Stimulated activated naive CD8-positive, alpha-beta T cell treated with anti-CD3 and anti-CD28 coated beads, Interleukin-15, Interleukin-2, amounts not matched to agents 100 ng/mL and 50 ng/mL, for 24 hours (primary cell): ENCODE measurements around the gene SULT1C4.

Experiments used
- H3K27ac Mint-ChIP-seq: one replicate; pipeline ENCODE4 v1.8.0; 2021; ENCODE audit warnings: mild to moderate bottlenecking, mixed read lengths
- H3K27me3 Mint-ChIP-seq: one replicate; pipeline ENCODE4 v1.8.0; 2021; ENCODE audit warnings: mixed read lengths
- H3K36me3 Mint-ChIP-seq: one replicate; pipeline ENCODE4 v1.8.0; 2021; ENCODE audit warnings: low read depth, mixed read lengths
- H3K4me1 Mint-ChIP-seq: one replicate; pipeline ENCODE4 v1.8.0; 2021; ENCODE audit warnings: low read depth, mixed read lengths
- H3K4me3 Mint-ChIP-seq: one replicate; pipeline ENCODE4 v1.8.0; 2021; ENCODE audit warnings: mild to moderate bottlenecking, mixed read lengths
- H3K9me3 Mint-ChIP-seq: one replicate; pipeline ENCODE4 v1.8.0; 2021; ENCODE audit warnings: mixed read lengths

Gene SULT1C4

DNA sequence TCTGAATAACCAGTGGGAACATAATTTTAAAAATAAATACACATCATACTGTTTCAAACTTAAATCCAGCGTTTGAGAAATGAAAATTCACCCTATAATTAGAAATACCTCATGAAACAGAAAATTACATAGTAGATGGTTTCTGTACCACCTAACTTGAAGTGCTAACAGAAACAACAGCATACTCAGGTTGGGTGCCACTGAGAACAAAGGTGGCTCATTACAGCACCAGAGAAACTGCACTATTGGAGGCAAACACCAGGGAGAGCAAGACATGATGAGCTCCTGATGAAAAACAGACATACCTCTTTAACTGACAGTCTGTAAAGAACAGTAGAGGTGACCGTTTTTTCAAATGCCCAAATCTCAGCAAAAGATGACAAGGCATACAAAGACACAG is 12.6 kb downstream of the SULT1C4 start:
- peaks cover 10% of the 10 kb centered on the region for H3K27me3 Mint-ChIP-seq
- H3K4me3 Mint-ChIP-seq, result no peak overlapping the region
- peaks cover 3% of the 10 kb centered on the region for H3K36me3 Mint-ChIP-seq
- H3K4me1 Mint-ChIP-seq, result no peaks in the 10 kb centered on the region
- peaks cover 17% of the 10 kb centered on the region for H3K9me3 Mint-ChIP-seq
- H3K27ac Mint-ChIP-seq, result no peak overlapping the region

DNA sequence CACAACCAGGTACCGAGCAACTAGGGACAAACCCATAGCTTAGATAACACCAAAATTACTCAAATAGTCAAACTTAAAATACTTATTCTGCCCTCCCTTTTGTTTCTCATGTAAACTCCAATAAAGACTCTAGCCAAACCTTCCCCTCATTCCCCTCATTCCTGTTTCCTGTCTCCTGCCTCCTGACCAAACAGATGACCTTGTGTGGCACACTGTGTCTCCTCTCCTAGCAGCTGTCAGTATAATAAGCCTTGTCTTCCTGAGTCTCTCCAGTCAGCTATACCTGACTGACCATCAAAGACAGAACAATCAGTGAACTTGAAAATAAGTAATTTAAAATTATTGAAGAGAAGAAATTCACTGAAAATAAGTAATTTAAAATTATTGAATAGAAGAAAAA is 14.3 kb downstream of the SULT1C4 start:
- H3K27ac Mint-ChIP-seq, result no peak overlapping the region
- H3K4me3 Mint-ChIP-seq, result no peak overlapping the region
- no peaks in the 10 kb centered on the region for H3K4me1 Mint-ChIP-seq
- peaks cover 10% of the 10 kb centered on the region for H3K27me3 Mint-ChIP-seq
- peaks cover 17% of the 10 kb centered on the region for H3K9me3 Mint-ChIP-seq
- H3K36me3 Mint-ChIP-seq, result peaks cover 3% of the 10 kb centered on the region

DNA sequence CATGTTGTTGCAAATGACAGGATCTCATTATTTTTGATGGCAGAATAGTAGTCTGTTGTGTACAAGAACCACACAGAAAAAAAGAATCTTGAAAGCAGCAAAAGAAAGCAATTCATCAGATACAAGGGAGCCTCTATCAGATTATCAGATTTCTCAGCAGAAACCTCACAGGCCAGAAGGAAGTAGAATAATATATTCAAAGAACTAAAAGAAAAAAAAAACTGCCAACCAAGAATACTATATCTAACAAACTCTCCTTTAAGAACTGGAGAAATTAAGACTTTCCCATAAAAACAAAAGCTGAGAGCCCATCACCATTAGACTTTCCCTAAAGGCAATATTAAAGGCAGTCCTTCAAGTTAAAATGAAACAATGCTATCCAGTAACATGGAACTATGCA is 15.4 kb downstream of the SULT1C4 start:
- Mint-ChIP-seq H3K4me1 (no peaks in the 10 kb centered on the region), H3K36me3 (peaks cover 3% of the 10 kb centered on the region), H3K9me3 (peaks cover 21% of the 10 kb centered on the region), H3K27me3 (peaks cover 10% of the 10 kb centered on the region), H3K27ac (no peak overlapping the region), H3K4me3 (no peak overlapping the region)

DNA sequence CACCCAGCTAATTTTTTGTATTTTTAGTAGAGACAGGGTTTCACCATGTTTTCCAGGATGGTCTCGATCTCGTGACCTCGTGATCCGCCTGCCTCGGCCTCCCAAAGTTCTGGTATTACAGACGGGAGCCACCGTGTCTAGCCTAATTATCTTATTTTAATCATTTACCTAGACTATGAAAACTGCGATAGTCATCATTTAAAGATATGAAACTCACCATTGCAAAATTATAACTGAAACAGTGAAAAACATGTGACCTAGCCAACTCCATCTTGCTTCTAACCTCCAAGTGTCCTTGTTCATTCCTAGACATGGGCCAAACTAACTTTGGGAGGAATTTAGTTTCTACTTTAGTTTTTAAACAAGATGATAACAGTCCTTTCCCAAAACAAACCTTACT is 17.4 kb downstream of the SULT1C4 start:
- no peak overlapping the region for H3K27ac Mint-ChIP-seq
- no peak overlapping the region for H3K4me3 Mint-ChIP-seq
- no peaks in the 10 kb centered on the region for H3K4me1 Mint-ChIP-seq
- peaks cover 3% of the 10 kb centered on the region for H3K36me3 Mint-ChIP-seq
- H3K27me3 Mint-ChIP-seq, result peaks cover 4% of the 10 kb centered on the region
- peaks cover 30% of the 10 kb centered on the region for H3K9me3 Mint-ChIP-seq

DNA sequence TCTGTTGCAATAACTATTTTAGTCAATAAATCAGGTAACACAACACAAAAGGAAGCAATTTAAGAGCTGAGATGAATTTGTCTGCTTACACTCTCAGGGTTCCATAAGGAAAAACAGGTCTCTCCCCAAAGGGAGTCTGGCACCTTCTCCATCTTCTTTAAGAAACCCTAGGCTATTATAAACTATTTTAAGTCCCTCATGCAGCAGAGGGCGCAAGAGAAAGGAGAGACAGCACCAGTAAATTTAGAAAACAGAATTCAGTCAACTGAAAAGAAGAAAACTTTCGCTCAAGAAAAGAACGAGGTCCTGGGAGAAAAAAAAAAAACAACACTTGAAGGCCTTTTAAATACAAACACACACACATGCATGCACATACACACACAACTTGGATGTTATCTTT is 19.1 kb downstream of the SULT1C4 start:
- Mint-ChIP-seq H3K27ac (no peak overlapping the region), H3K9me3 (peaks cover 25% of the 10 kb centered on the region), H3K4me3 (no peak overlapping the region), H3K4me1 (no peaks in the 10 kb centered on the region), H3K27me3 (peaks cover 3% of the 10 kb centered on the region), H3K36me3 (peaks cover 3% of the 10 kb centered on the region)

DNA sequence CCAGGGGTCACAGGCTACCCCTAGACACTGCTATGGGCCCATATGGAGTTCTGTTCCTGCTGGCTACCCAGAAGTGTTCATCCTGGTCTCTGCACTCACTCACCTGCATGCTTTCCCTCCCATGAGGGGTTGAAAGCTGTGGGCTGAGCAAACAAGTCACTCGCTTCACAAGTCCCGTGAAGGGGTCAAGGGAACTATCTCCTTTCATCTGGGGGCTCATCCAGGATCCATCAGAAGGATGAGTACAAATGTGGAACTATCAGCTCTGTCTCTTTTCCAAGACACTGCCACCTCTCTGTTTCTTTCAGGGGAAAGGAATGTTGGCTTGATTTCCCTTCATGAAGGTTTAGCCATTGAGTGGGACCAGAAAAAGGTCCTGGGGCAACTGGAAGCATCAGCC is 21.7 kb downstream of the SULT1C4 start:
- Mint-ChIP-seq H3K9me3 (peaks cover 15% of the 10 kb centered on the region), H3K36me3 (no peaks in the 10 kb centered on the region), H3K4me1 (no peaks in the 10 kb centered on the region), H3K27me3 (peaks cover 3% of the 10 kb centered on the region), H3K27ac (no peak overlapping the region), H3K4me3 (no peak overlapping the region)

DNA sequence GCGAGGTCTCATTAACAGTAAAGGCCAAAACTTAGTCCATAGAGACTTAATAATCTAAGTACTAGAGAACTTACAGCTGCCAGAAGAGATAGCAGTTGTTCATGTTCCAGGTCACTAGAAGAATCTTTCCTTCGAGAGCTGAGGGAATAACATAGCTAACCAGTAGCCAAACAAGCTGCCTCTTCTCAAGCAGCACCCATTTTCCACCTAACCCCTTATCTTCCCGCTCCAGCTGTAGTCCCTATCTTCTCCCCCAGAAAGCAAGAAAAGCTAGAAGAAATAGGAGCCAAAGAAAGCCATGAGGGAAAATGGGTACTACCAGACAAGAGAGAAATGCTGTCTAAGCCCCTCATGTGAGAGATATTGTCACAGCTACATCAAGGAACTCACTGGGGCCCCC is 24.0 kb downstream of the SULT1C4 start:
- H3K27ac Mint-ChIP-seq, result no peak overlapping the region
- peaks cover 29% of the 10 kb centered on the region for H3K9me3 Mint-ChIP-seq
- H3K27me3 Mint-ChIP-seq, result peaks cover 3% of the 10 kb centered on the region
- H3K4me3 Mint-ChIP-seq, result no peak overlapping the region
- H3K36me3 Mint-ChIP-seq, result no peaks in the 10 kb centered on the region
- H3K4me1 Mint-ChIP-seq, result no peaks in the 10 kb centered on the region

DNA sequence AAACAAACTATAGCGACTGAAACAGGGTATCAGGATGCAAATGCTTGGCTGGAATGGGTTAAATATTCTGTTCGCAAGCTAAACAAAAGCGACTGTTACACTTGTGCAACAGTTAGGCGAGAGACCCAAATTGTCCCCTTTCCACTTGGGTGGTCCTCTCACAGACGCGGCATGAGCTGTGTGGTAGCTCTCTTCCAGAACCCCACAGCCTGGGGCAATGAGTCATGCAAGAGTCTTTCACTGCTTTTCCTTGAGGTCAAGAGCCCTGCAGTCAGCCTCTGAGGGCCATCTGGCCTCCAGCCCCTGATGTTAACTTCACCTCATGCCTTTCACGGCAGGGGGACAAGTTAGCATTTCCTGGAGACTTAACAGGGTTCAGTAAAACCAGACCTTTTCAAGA is 25.7 kb downstream of the SULT1C4 start:
- Mint-ChIP-seq H3K4me1 (no peaks in the 10 kb centered on the region), H3K9me3 (peaks cover 22% of the 10 kb centered on the region), H3K27ac (no peak overlapping the region), H3K27me3 (peaks cover 6% of the 10 kb centered on the region), H3K4me3 (no peak overlapping the region), H3K36me3 (no peaks in the 10 kb centered on the region)

DNA sequence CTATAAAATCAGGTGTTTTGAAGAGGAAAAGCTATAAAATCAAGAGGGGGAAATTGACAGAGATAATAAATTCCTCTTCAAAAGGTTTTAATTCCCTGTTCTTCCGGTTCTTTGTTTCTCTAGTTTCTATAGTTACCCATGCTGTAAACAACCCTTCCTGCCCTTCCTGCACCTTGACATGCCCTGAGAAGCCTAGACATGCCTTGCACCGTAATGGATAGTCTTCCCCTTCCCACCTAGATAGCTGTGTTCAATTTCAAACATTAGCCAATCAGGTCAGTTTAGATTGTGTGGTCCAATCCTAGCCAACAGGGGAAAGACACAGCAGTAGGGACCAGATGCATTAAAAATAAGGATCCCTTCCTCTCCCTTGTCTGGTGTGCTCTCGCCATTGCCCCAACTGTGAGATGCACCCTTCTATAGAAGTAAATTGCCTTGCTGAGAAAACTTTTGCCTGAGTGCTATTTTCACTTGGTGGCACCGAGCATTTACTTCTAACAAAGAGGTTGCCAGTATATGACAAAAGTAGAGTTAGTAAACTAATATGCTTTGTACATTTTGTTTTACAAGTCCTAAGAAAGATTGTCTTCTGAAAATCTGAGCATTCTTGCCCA is 27.1 kb downstream of the SULT1C4 start:
- Mint-ChIP-seq H3K4me3 (no peak overlapping the region), H3K9me3 (peaks cover 18% of the 10 kb centered on the region), H3K27ac (no peak overlapping the region), H3K36me3 (no peaks in the 10 kb centered on the region), H3K27me3 (peaks cover 6% of the 10 kb centered on the region), H3K4me1 (no peaks in the 10 kb centered on the region)

DNA sequence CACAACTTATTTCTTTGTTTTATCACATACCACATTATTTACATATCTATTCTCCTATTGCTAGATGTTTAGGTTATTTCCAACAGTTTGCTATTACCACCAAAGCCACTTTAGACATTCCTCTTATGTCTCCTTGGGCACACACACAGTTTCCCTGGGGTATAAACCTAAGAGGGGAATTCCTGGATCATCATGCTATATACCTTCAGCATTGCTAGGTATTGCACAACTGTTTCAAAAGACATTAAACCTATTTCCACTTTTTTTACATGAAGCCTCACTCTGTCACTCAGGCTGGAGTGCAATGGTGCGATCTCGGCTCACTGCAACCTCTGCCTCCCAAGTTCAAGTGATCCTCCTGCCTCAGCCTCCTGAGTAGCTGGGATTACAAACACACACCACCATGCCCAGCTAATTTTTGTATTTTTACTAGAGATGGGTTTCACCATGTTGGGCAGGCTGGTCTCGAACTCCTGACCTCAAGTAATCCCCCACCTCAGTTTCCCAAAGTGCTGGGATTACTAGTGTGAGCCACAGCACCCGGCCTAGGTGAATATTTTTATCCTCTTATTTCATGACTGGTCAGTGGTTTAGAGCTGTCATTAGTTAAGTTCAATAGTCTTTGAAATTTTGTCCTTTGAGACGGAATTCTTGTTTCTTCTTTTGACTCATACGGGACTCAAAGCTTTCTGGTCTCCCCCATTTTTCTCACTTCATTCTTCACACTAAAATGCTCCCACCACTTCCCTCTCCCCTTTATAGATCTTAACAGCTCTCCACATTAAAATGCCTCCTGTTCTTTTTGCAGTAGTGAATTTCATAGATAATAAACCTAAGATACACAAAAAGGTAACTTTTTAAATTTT is 30.3 kb downstream of the SULT1C4 start:
- Mint-ChIP-seq H3K4me3 (no peak overlapping the region), H3K27me3 (peaks cover 3% of the 10 kb centered on the region), H3K36me3 (no peaks in the 10 kb centered on the region), H3K9me3 (peaks cover 16% of the 10 kb centered on the region), H3K27ac (no peak overlapping the region), H3K4me1 (no peaks in the 10 kb centered on the region)

DNA sequence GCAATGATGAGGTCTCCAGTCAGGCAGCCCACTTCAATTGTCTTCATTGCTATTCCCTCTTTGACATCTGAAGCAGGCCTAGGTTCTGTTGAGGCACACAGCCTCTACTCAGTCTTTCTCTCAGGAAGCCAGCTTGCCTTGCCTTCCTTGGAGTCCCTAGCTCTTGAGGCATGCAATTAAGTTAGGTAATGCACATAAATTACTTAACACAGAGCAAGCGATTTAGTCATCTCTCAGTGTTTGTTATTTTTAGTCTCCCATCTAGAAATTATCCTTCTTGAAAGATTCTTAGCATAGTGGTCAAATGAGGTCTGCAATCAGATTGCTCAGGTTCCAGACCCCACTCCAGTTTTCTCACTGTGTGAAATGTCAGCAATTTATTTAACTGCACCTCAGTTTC is 32.0 kb downstream of the SULT1C4 start:
- H3K27ac Mint-ChIP-seq, result no peak overlapping the region
- H3K9me3 Mint-ChIP-seq, result peaks cover 11% of the 10 kb centered on the region
- H3K4me3 Mint-ChIP-seq, result no peak overlapping the region
- no peaks in the 10 kb centered on the region for H3K36me3 Mint-ChIP-seq
- H3K4me1 Mint-ChIP-seq, result no peaks in the 10 kb centered on the region
- peaks cover 3% of the 10 kb centered on the region for H3K27me3 Mint-ChIP-seq

DNA sequence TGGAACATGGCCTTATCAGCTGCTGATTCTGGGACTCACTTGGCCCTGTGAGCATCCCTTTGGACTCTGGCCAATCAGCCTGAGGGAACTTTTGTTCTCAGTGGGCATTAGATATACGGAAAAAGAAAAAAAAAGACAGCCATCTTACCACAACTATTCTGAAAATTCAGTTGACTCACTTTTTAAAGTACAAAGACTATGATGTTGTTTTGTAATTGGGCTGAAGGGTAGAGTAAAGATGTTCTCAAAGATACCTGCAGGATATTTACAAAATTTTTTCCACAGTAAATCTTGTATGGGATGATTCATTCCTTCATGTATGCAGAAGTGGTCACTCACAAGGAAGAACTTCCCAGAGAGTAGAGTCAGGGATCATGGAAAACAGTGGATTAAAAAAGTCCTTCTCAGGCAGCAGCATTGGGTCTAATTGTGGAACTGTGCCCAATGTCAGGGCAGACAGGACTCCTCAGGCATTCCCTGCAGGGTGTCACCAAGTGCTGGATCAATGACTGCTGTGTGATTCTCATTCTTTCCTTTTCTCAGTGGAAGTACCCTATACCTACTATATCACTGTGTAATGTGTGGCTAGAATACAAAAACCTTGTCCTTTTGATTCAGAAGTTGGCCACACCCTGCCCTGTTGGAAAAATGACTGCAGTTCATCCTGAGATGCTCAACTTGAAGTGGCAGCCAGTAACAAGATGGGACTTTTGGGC is 35.4 kb downstream of the SULT1C4 start:
- H3K27ac Mint-ChIP-seq, result no peak overlapping the region
- H3K4me1 Mint-ChIP-seq, result no peaks in the 10 kb centered on the region
- no peaks in the 10 kb centered on the region for H3K9me3 Mint-ChIP-seq
- H3K4me3 Mint-ChIP-seq, result no peak overlapping the region
- H3K27me3 Mint-ChIP-seq, result no peaks in the 10 kb centered on the region
- no peaks in the 10 kb centered on the region for H3K36me3 Mint-ChIP-seq

DNA sequence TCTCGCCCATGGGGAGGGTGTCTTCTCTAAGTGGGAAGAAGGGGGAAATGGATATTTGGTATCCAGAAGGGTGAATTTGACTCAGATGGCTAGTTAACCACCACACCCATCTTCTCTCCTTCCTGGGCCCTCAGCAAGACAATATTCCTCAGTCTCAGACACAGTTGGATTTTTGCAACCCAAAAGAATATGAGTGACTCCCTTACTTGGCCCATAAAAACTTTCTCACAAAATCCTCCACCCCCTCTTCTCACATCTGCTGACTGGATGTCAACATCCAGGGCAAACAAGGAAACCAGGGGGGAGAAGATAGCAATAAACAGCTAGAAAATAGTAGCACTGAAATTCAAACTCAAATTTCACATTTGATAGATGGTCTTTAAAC is 35.9 kb downstream of the SULT1C4 start:
- no peaks in the 10 kb centered on the region for H3K9me3 Mint-ChIP-seq
- no peaks in the 10 kb centered on the region for H3K36me3 Mint-ChIP-seq
- H3K4me3 Mint-ChIP-seq, result no peak overlapping the region
- no peaks in the 10 kb centered on the region for H3K27me3 Mint-ChIP-seq
- H3K4me1 Mint-ChIP-seq, result no peaks in the 10 kb centered on the region
- H3K27ac Mint-ChIP-seq, result no peak overlapping the region

DNA sequence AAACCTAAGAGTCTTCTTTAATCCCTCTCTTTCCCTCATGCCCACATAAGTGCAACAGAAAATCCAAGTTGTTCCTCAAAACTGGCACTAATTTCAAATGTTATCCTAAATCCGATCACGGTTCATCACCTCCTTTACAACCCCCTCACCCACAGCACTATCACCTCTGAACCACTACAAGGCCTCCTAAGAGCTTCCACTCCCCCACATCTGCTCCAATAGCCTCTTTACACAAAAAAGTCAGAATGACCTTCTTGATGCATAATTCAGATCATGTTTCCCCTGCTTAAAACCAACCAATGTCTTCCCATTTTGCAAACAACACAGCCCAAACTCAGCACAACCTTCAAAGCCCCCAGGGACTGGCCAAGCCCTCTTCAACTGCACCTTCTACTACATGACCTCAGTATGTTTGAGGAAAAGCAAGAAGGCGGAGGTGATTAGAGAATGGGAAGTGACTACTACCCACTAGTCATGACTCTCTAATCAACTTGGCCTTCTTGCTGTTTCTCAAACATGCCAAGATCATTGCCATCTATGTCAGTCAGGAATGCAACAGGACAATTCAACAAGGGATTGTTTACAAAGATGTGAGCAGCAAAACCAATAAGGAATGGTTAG is 36.6 kb downstream of the SULT1C4 start:
- H3K4me3 Mint-ChIP-seq, result no peak overlapping the region
- no peaks in the 10 kb centered on the region for H3K9me3 Mint-ChIP-seq
- H3K36me3 Mint-ChIP-seq, result no peaks in the 10 kb centered on the region
- no peaks in the 10 kb centered on the region for H3K4me1 Mint-ChIP-seq
- H3K27ac Mint-ChIP-seq, result no peak overlapping the region
- H3K27me3 Mint-ChIP-seq, result no peaks in the 10 kb centered on the region

DNA sequence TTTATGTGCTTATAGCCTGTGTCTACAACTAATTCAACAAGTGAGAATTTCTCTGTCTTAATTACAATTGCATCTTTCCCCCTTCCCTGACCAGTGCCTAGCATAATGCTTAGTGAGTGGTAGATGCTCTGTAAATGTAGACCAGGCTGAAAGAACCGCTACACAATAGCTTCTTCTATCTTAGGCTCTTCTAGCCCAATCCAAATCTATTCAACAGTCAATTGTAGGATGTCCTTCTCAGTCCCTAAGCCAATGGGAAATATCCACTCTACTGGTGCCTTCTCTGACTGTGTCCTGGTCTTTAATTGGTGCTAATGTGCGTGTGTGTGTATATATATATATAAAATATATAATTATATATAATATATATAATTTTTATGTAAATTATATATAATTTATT is 37.2 kb downstream of the SULT1C4 start:
- Mint-ChIP-seq H3K27ac (no peak overlapping the region), H3K27me3 (no peaks in the 10 kb centered on the region), H3K4me1 (no peaks in the 10 kb centered on the region), H3K9me3 (no peaks in the 10 kb centered on the region), H3K4me3 (no peak overlapping the region), H3K36me3 (no peaks in the 10 kb centered on the region)
